ENCODE data around the gene DPP6.

The DPP6 gene

DNA sequence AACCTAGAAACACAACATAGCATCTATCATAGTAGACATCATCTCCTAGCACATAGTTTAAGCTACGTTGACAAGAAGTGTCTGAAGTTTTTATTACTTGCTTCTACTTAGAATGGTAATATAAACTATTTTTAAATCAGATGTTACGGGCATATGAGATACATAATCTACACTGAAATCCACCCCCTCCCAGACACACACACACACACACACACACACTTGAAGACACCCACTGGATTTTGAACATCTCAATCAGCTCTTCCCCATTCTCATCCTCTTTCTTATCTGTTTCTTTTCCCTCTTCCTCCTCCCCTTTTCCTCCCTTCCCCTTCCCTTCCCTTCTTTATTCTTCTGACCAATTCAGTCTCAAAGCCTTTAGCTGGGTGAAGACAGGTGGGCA is 774.8 kb downstream of the DPP6 start:
- DNase-seq (ENCODE audit: low spot score): no peak

- no peak for DNase-seq (ENCODE audit: low spot score)
Measured at GRCh38 chr7:154832557-154833138, 780.5 kb downstream of the DPP6 start.

- no peak for DNase-seq (ENCODE audit: low spot score)
Measured at GRCh38 chr7:154836021-154836448, 783.8 kb downstream of the DPP6 start.

GRCh38 chr7:154837087-154837486 is 784.9 kb downstream of the DPP6 start:
- no peak for DNase-seq (ENCODE audit: low spot score)

DNA sequence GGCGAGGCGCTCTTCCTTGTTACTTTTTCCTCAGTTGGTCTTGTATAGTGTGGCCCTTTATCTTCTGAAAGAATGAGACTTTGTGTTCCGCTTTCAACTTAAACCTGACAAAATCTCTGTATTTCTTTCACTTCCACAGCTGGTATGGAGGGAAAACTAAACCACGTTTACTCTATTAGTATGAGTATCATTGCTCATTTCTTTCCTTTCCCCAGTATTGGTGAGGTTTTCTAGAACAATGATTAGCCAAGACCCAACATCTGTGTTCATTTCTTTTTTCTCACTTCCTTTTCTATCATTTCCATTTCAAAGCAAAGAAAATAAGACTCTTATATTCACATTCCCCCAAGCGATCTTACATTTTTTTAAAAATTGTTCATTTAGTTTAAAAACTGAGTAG is 785.4 kb downstream of the DPP6 start:
- DNase-seq (ENCODE audit: low spot score): no peak

DNA sequence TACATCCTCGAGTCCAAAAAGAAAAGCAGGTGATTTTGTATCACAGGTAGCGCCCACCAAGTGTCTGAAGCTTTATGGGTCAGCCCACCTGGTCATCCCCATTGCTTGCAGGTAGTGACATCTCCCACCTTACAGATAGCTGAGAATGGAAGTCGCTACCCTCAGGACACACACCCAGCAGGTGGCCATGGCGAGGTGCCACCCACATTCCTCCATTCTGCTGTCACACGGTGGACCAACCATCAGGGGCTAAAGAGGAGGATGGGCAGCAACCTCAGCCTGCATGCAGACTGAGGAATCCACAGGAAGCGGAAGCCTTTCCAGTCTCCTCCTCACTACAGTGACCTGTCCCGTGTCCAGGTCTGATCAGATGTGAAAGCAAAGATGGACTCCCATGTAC is 787.9 kb downstream of the DPP6 start:
- no peak for DNase-seq (ENCODE audit: low spot score)

DNA sequence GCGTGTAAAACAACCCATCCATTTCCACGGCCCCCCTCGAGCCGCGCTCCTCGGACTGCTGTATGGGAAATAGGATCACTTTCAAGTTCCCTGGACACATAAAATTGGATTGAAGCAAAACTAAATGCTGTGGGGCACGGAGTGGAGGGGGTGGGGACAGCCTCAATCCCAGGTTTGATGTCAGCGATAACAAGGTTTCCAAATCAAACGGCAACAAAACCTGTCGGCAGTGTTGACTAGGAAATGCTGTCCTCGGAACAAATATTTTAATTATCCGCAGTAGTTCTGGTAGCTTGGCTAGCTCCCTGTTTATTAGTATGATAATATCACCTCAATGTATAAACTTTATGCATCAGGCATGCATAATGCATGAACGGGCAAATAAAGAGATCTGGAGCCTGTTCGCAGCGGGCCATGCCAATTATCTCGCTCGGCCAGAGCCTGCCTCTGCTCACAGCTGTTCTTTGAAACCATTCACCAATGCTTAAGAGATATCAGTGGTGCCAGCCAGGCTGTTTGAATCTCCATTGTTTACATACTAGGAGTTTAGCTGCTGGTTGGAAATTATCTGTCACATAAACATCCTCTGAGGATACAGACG is 789.6 kb downstream of the DPP6 start:
- no peak for DNase-seq (ENCODE audit: low spot score)

DNA sequence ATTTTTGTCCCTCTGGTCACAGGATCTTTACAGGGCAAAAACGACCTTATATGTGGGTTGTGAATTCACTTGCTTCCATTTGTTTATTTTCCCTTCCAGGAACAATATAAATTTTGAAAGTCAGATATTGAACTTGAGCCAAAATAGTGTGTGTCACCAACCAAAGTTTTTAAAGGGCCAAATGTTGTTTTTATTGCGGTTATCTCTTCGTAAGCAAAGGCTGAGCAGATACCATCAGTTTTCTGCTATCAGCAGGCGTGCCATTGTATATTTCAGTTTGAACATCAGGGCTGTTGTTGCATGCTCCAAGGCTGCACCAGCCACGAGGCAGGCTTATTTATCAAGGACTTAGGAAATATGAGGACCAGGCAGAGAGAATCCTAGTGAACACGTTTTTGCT is 790.4 kb downstream of the DPP6 start:
- no peak for DNase-seq (ENCODE audit: low spot score)

GRCh38 chr7:154843670-154844237 is 791.6 kb downstream of the DPP6 start:
- DNase-seq (ENCODE audit: low spot score): no peak

DNA sequence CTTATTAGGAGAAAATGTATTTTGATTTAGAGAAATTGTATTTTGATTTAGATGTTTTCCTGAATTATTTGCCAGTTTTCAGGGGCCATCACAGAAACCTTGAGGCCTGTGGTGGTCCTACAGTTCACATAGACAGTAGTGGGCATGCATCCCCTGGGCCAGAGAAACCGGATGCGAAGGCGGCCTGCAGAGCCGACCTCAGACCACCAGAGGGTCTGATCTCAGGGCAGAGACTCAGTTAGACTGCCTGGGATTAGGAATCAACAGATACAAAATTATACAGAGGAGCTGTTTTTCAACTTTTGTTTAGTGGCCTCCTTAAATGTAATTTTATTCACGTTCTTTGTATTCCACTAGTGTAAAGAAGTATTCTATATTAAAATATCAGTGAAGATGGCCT is 792.3 kb downstream of the DPP6 start:
- no peak for DNase-seq (ENCODE audit: low spot score)

DNA sequence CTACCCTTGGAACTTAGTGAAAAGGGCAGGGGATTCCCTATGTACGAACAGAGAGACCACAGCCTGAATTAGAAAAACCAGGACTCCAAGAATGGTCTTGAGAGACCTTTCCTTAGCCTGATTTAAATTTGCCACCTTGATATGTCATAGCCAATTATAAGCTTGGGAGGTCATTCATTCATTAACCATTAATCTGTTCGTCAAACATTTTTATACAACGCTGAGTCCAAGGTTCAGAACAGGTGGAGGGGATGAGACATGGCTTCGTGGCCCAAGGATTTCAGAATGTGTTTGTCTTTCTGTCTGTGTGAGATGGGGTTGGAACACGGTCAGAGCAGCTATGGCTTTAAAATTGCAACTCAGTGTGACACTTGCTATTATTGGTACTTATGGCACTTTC is 792.8 kb downstream of the DPP6 start:
- DNase-seq (ENCODE audit: low spot score): no peak

DNA sequence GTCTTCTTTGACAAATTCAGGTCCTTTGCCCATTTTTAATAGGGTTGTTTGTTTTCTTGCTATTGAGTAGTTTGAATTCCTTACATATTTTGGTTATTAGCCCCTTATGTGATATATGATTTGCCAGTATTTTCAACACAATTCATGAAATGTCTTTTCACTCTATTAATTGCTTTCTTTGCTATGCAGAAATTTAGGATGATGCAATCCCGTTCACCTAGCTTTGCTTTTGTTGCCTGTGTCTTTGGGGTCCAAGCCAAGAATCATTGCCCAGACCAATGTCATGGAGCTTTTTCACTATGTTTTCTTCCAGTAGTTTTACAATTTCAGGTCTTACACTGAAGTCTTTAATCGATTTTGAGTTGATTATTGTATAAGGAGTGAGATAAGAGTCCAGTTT is 796.3 kb downstream of the DPP6 start:
- DNase-seq (ENCODE audit: low spot score): no peak

GRCh38 chr7:154852205-154852604 is 800.0 kb downstream of the DPP6 start:
- DNase-seq (ENCODE audit: low spot score): no peak

DNA sequence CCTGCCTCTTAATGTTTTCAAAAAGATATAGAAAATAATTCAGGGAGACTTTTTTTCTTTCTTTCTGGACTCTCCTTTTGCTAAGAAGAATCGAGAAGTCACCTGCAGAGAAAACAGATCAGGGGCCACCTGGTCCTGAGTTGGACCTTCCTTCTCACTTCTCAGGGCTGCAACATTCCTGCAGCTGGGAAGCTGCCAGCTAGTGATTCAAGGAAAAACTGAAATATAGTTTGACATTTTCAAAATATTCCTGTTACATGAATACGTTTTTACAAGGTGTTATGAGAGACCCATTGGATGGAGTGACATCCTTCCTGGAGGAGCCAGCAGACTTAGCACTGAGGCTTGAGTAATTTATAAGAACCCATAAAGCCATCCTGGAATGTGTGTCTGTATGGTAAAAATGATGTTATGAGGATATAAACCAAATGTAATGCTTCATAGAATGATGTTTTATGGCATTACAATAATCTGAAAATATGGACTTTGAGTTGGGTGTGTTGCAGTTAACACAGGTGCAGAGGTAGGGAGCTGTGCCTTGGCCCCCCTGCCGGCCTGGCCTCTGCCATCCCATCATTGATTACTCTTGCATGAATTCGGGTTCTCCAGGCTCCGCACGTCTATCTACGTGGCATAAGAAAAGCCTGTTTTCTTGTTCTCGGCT is 801.0 kb downstream of the DPP6 start:
- no peak for DNase-seq (ENCODE audit: low spot score)

GRCh38 chr7:154853727-154854095 is 801.5 kb downstream of the DPP6 start:
- no peak for DNase-seq (ENCODE audit: low spot score)

DNA sequence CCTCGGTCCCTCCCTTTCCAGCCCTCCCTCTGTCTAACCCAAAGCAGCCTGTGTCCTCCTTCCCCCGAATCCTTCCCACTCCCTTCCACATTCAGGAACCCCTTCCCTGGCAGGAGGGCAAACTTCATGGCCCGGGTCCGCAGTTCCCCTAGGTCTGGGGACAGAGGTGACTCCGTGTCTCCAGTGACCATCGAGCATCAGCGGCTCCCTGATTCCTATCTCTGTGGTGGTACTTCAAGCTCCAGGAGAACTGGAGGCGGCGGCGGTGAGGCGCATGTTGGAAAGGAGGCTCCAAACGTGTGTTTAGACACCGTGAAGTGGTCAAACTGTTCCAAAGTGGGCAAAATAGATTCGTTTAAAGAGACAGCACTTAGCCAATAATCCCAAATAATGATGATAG is 802.6 kb downstream of the DPP6 start:
- DNase-seq (ENCODE audit: low spot score): no peak

GRCh38 chr7:154855366-154855765 is 803.2 kb downstream of the DPP6 start:
- DNase-seq (ENCODE audit: low spot score): no peak

DNA sequence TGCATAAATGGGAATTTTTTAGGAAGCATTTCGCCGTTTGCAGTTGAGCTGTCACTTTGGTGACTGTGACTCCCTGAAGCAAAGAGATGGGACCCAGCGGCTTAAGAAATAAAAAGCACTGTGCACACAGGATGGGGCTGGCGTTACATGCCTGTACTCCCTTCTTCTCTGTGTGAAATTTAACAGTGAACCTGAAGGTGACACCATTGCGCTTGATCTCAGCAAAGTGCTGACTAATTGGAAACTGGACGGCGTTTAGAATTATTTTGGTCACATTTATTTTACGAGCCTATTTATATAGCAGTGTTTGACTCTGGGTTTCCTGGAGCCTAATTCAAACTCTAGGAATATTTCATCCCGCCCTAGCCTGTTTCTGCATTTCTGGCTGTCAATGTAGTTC is 804.5 kb downstream of the DPP6 start:
- no peak for DNase-seq (ENCODE audit: low spot score)

GRCh38 chr7:154857240-154857639 is 805.0 kb downstream of the DPP6 start:
- DNase-seq (ENCODE audit: low spot score): no peak

- DNase-seq (ENCODE audit: low spot score): no peak
Measured at GRCh38 chr7:154857728-154858681, 805.8 kb downstream of the DPP6 start.

- no peak for DNase-seq (ENCODE audit: low spot score)
Measured at GRCh38 chr7:154858836-154859537, 806.8 kb downstream of the DPP6 start.

Measured in AG08395 (cell line).